Measurements from ENCODE around the gene ADI1.
A peak's percentile ranks its signal among the peaks of the same experiment; 100 is the strongest.

ADI1 gene

GRCh38 chr2:3519255-3520205 is at the start of gene ADI1:
Gene ADI1 (minus strand): TSS chr2:3519531. CDS start chr2:3519487, 44 bp downstream.
- peak; percentile 93 for DNase-seq (ENCODE audit: low read depth, low spot score)

GRCh38 chr2:3566806-3567205 is 47.5 kb upstream of the ADI1 start:
- DNase-seq (ENCODE audit: low read depth, low spot score), result no peak

- no peak for DNase-seq (ENCODE audit: low read depth, low spot score)
Observed at GRCh38 chr2:3565117-3565516, 45.8 kb upstream of the ADI1 start.

- no peak for DNase-seq (ENCODE audit: low read depth, low spot score)
Observed at GRCh38 chr2:3563521-3563976, 44.2 kb upstream of the ADI1 start.

- peak; percentile 100 for DNase-seq (ENCODE audit: low read depth, low spot score)
Observed at GRCh38 chr2:3558205-3559014, 39.1 kb upstream of the ADI1 start, which contains the start of gene RNASEH1. Gene RNASEH1 (minus strand): TSS chr2:3558333. CDS start chr2:3558260, 73 bp downstream.

GRCh38 chr2:3557639-3558204 is 38.4 kb upstream of the ADI1 start:
- no peak for DNase-seq (ENCODE audit: low read depth, low spot score)

- no peak for DNase-seq (ENCODE audit: low read depth, low spot score)
Observed at GRCh38 chr2:3553946-3554345, 34.6 kb upstream of the ADI1 start.

- no peak for DNase-seq (ENCODE audit: low read depth, low spot score)
Observed at GRCh38 chr2:3547915-3548314, 28.6 kb upstream of the ADI1 start.

GRCh38 chr2:3545788-3546478 is 26.6 kb upstream of the ADI1 start:
- no peak for DNase-seq (ENCODE audit: low read depth, low spot score)

GRCh38 chr2:3543023-3543683 is 23.8 kb upstream of the ADI1 start:
- DNase-seq (ENCODE audit: low read depth, low spot score), result no peak

GRCh38 chr2:3542107-3542506 is 22.8 kb upstream of the ADI1 start:
- no peak for DNase-seq (ENCODE audit: low read depth, low spot score)

- DNase-seq (ENCODE audit: low read depth, low spot score), result no peak
Observed at GRCh38 chr2:3539836-3540235, 20.5 kb upstream of the ADI1 start.

- peak; percentile 72 for DNase-seq (ENCODE audit: low read depth, low spot score)
Observed at GRCh38 chr2:3536682-3537632, 17.6 kb upstream of the ADI1 start.

- peak; percentile 84 for DNase-seq (ENCODE audit: low read depth, low spot score)
Observed at GRCh38 chr2:3535794-3536681, 16.7 kb upstream of the ADI1 start.

- no peak for DNase-seq (ENCODE audit: low read depth, low spot score)
Observed at GRCh38 chr2:3535467-3535793, 16.1 kb upstream of the ADI1 start.

- DNase-seq (ENCODE audit: low read depth, low spot score), result no peak
Observed at GRCh38 chr2:3534251-3534814, 15.0 kb upstream of the ADI1 start.

GRCh38 chr2:3533836-3534235 is 14.5 kb upstream of the ADI1 start:
- DNase-seq (ENCODE audit: low read depth, low spot score), result no peak

GRCh38 chr2:3532941-3533340 is 13.6 kb upstream of the ADI1 start:
- DNase-seq (ENCODE audit: low read depth, low spot score), result no peak
